ENCODE results near the gene TMPRSS12.
"Not testable (repeated sequence)": the region's sequence is repeated elsewhere in the genome, so short reads cannot be mapped to it uniquely, and the experiment has no call there.

The TMPRSS12 gene

DNA sequence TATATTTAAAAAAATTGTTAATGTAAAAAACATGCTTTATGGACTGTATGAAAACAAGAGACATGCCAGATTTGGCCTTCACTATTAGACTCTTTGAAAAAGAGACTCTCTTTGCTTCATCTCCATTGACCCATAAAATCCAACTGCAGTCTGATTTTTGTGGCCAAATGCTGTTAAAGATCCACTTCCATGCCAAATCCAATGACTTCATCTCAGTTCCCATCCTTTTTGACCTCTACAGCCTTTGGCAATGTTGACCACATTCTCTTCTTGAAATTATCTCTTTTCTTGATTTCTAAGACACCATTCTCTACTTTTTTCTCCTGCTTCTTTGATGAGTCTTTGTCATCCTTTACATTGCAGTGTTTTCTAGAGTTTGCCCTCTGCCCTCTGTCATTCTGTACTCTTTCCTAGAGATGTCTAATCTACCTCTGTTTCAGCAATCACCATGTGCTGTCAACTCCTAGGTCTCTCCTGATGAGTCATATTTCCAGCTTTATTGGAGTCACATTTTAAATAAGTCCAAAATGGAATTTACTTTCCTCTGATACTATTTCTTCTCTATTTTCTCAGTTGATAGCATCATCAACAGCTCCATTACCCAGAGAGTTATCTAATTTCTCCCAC lies 2.4 kb downstream of the TMPRSS12 start:
- no peak overlapping the region for H3K4me3 ChIP-seq
- peaks cover 0 to 5% of the 10 kb centered on the region in 2 donors for H3K27me3 ChIP-seq
- H3K27ac ChIP-seq: no peak overlapping the region
- DNase-seq: no peak
- peaks cover 0 to 5% (median 0%) of the 10 kb centered on the region in 3 donors for H3K9me3 ChIP-seq
- intact Hi-C loops (cut with DNase I; ENCODE audit: low total_unique reads): no loop called here
- TF ChIP-seq, protein P1, sequence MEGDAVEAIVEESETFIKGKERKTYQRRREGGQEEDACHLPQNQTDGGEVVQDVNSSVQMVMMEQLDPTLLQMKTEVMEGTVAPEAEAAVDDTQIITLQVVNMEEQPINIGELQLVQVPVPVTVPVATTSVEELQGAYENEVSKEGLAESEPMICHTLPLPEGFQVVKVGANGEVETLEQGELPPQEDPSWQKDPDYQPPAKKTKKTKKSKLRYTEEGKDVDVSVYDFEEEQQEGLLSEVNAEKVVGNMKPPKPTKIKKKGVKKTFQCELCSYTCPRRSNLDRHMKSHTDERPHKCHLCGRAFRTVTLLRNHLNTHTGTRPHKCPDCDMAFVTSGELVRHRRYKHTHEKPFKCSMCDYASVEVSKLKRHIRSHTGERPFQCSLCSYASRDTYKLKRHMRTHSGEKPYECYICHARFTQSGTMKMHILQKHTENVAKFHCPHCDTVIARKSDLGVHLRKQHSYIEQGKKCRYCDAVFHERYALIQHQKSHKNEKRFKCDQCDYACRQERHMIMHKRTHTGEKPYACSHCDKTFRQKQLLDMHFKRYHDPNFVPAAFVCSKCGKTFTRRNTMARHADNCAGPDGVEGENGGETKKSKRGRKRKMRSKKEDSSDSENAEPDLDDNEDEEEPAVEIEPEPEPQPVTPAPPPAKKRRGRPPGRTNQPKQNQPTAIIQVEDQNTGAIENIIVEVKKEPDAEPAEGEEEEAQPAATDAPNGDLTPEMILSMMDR (IDR thresholded peaks at IDR 0.05): no peak
- peaks cover 0 to 7% (median 0%) of the 10 kb centered on the region in 4 donors for H3K4me1 ChIP-seq
- no peaks in the 10 kb centered on the region for H3K36me3 ChIP-seq

DNA sequence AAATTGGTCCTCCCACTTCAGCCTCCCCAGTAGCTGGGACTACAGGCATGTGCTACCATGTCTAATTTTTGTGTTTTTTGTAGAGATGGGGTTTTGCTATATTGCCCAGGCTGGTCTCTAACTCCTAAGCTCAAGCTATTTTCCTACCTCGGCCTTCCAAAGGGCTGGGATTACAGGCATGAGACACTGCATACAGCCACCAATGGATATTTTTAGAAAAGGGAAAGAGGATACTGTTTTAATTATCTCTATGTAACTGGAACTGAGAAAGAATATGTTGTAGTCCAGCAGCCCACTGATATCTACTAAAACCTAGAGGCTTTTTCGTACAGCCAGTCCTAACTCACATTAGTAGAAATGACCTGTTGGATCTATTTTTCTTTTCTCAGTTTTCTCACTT lies 6.2 kb downstream of the TMPRSS12 start:
- TF ChIP-seq, protein P1 (IDR thresholded peaks at IDR 0.05): no peak
- H3K36me3 ChIP-seq: no peaks in the 10 kb centered on the region
- H3K27me3 ChIP-seq: no peaks in the 10 kb centered on the region
- no peak for DNase-seq
- no peaks in the 10 kb centered on the region for H3K4me1 ChIP-seq
- H3K9me3 ChIP-seq: peaks cover 0 to 9% (median 0%) of the 10 kb centered on the region in 3 donors
- intact Hi-C loops (cut with DNase I; ENCODE audit: low total_unique reads): no loop called here
- no peak overlapping the region for H3K27ac ChIP-seq
- H3K4me3 ChIP-seq: no peak overlapping the region

DNA sequence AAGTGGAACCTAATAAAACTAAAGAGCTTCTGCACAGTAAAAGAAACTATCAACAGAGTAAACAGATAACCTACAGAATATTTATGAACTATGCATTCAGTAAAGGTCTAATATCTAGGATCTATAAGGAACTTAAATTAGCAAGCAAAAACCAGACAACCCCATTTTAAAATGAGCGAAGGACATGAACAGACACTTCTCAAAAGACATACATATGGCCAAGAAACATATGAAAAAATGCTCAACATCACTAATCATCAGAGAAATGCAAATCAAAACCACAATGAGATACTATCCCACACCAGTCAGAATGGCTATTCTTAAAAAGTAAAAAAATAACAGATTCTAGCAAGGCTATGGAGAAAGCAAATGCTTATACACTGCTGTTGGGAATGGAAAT lies 12.5 kb downstream of the TMPRSS12 start:
- H3K4me1 ChIP-seq; H3K4me3 ChIP-seq; H3K27me3 ChIP-seq; H3K36me3 ChIP-seq; intact Hi-C loops (cut with DNase I; ENCODE audit: low total_unique reads); DNase-seq; H3K27ac ChIP-seq; H3K9me3 ChIP-seq: not testable (repeated sequence)

DNA sequence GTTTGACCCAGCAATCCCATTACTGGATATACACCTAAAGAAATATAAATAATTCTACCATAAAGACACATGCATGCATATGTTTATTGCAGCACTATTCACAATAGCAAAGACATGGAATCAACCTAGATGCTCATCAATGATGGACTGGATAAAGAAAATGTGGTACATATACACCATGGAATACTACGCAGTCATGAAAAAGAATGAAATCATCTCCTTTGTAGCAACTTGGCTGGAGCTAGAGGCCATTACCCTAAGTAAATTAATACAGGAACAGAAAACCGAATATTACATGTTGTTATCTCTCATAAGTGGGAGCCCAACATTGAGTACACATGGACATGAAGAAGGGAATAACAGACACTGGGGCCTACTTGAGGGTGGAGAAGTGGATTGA lies 13.0 kb downstream of the TMPRSS12 start:
- H3K4me3 ChIP-seq; intact Hi-C loops (cut with DNase I; ENCODE audit: low total_unique reads): not testable (repeated sequence)

DNA sequence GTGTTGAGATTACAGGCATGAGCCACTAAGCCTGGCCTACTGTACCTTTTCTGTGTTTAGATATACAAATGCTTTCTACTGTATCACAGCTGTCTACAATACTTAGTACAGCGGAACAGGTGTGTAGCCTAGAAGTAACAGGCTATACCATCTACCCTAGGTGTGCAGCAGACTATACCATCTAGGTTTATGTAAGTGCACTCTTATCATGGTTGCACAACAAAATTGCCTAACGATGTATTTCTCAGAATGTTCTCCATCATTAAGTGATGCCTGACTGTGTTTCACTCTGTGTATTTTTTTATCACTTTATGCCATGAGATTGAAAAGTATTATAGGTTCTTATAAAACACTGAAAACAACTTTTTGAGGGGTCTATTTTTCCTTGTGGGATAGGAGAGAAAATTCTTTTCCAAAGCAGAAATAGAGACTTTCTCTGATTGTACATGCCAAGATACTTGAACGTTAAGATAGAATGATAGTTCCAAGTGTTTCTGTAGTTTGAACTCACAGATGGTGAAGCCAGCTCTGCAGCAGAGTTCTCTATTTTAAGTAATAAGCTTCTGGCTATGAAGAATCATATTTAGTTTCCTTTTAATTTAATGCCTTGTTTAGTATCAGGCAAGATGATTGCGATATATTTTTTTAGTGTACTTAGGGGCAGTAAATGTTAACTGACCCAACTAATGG lies 17.0 kb downstream of the TMPRSS12 start:
- intact Hi-C loops (cut with DNase I; ENCODE audit: low total_unique reads): no loop called here
- no peaks in the 10 kb centered on the region for H3K36me3 ChIP-seq
- H3K9me3 ChIP-seq: no peaks in the 10 kb centered on the region
- H3K27ac ChIP-seq: no peak overlapping the region
- no peaks in the 10 kb centered on the region for H3K27me3 ChIP-seq
- DNase-seq: no peak
- H3K4me3 ChIP-seq: no peak overlapping the region
- no peaks in the 10 kb centered on the region for H3K4me1 ChIP-seq
- TF ChIP-seq, protein P1 (IDR thresholded peaks at IDR 0.05): no peak

More for the DNA sequence above, 13.0 kb downstream of the TMPRSS12 start:
- not testable (repeated sequence) for H3K27me3 ChIP-seq, H3K27ac ChIP-seq, H3K4me1 ChIP-seq, H3K9me3 ChIP-seq, DNase-seq, H3K36me3 ChIP-seq

DNA sequence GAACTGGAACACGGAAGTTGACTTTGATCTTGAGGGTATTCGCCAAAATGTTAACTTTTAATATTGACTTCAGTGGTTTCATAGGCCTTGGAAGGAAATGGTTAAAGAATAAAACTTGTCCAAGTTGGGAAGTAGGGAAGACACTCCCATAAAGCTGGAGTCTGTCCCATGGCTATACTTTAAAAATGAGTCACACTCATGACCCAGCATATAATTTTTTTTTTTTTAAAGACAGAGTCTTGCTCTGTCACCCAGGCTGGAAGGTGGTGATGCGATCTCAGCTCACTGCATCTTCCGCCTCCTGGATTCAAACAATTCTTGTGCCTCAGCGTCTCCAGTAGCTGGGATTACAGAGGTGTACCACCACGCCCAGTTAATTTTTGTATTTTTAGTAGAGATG lies 19.6 kb downstream of the TMPRSS12 start:
- peaks cover 0 to 11% (median 0%) of the 10 kb centered on the region in 3 donors for H3K9me3 ChIP-seq
- H3K27me3 ChIP-seq: no peaks in the 10 kb centered on the region
- no peak overlapping the region for H3K27ac ChIP-seq
- intact Hi-C loops (cut with DNase I; ENCODE audit: low total_unique reads): no loop called here
- no peaks in the 10 kb centered on the region for H3K36me3 ChIP-seq
- H3K4me1 ChIP-seq: no peaks in the 10 kb centered on the region
- DNase-seq: no peak
- TF ChIP-seq, protein P1 (IDR thresholded peaks at IDR 0.05): no peak
- no peak overlapping the region for H3K4me3 ChIP-seq
